Heart left ventricle (tissue), 16 donors: Measurements from ENCODE around the gene MPPE1. TPM values are rescaled to one million over a fixed set of nuclear protein-coding genes. Genes with fewer than 3 reads are reported as not detected.

Experiments used
- ATAC-seq, 4 donors: fragments of 200-7000 bp; cut with Tn5 transposase; one replicate each; pipeline ENCODE4 v1.9.1; 2020 to 2022; ENCODE audit warnings: moderate library complexity in 4 of 4, mild to moderate bottlenecking in 3 of 4, moderate number of reproducible peaks in 1 of 4
- DNase-seq, 5 donors: peaks; one replicate each; pipeline ENCODE4 v3.0.0-alpha.2; 2020
- H3K27ac ChIP-seq, 12 donors: fragments of 200-600 bp; sonication (generic) in 4 of 12; one replicate each; pipeline versions ENCODE4 v1.5.0 to v1.8.0; 2016 to 2022; ENCODE audit warnings: mild to moderate bottlenecking in 2 of 12
- H3K27me3 ChIP-seq, 9 donors: fragments of 200-600 bp; sonication (generic) in 2 of 9; one replicate each; pipeline versions ENCODE4 v1.5.1 to v1.8.0; 2016 to 2022; ENCODE audit warnings: mild to moderate bottlenecking in 3 of 9
- H3K36me3 ChIP-seq, 9 donors: fragments of 200-600 bp; sonication (generic) in 2 of 9; one replicate each; pipeline versions ENCODE4 v1.5.0 to v1.8.0; 2018 to 2022; ENCODE audit warnings: mild to moderate bottlenecking in 2 of 9
- H3K4me1 ChIP-seq, 12 donors: fragments of 200-600 bp; sonication (generic) in 4 of 12; one replicate each; pipeline versions ENCODE4 v1.5.0 to v1.8.0; 2016 to 2022; ENCODE audit warnings: mild to moderate bottlenecking in 3 of 12
- H3K4me3 ChIP-seq, 12 donors: fragments of 200-600 bp; sonication (generic) in 4 of 12; one replicate each; pipeline versions ENCODE4 v1.5.0 to v1.8.0; 2017 to 2022; ENCODE audit warnings: mild to moderate bottlenecking in 9 of 12, moderate library complexity in 4 of 12
- H3K9me3 ChIP-seq, 12 donors: fragments of 200-600 bp; sonication (generic) in 4 of 12; one replicate each; pipeline versions ENCODE4 v1.5.0 to v1.8.0; 2016 to 2022; ENCODE audit warnings: mild to moderate bottlenecking in 1 of 12
- CTCF ChIP-seq, 12 donors: fragments of 200-600 bp; sonication (generic) in 4 of 12; IDR thresholded peaks; one replicate each; pipeline versions ENCODE4 v1.5.0 to v1.8.0; 2018 to 2022; ENCODE audit warnings: antibody characterized with exemption in 12 of 12, mild to moderate bottlenecking in 5 of 12
- POLR2A ChIP-seq, 2 donors: fragments of 450-650 bp; IDR thresholded peaks; one replicate each; pipeline ENCODE4 v1.6.1; 2017; ENCODE audit warnings: antibody characterized with exemption in 2 of 2, mild to moderate bottlenecking in 2 of 2, moderate library complexity in 2 of 2
- WGBS, 4 donors: extraction: QIAGEN DNeasy Blood & Tissue Kit in 2 of 4; methylation state at CpG; one replicate each; pipeline versions ENCODE4 v1.1.5 to v1.1.7; 2013 to 2018; 5-methylcytosine and 5-hydroxymethylcytosine counted together
- intact Hi-C, 10 donors: fragments of 100-400 bp; cut with DNase I; formaldehyde crosslinking; loops; one replicate each; pipeline versions ENCODE4 v1.11.1 to v1.14.2; 2022
- polyA plus RNA-seq, 2 donors: library from polyadenylated mRNA; stranded (reverse); fragments of 200-250 nt; gene quantifications; one replicate each; pipeline ENCODE4 v1.2.3, GENCODE V29; 2013
- total RNA-seq, 9 donors: library from RNA; depleted of rRNA in 2 of 9; stranded (reverse); fragments of >200 nt in 2 of 9; fragmentation: NEBNext Ultra II Directional in 3 of 9; extraction: Animal tissue kit (Norgen Biotek cat#: 25700) in 3 of 9; gene quantifications; one replicate each; pipeline versions ENCODE4 v1.1.0 to v1.2.4, GENCODE V29; 2016 to 2023
- donor health status: ischemic (EF 13 %, LVEDD 7.1; RV severe dilation, severe dysfunction).
- donor health status: healthy with polysubstance abuse.
- donor health status: DM: no; HTN: yes; CAD: no.
- donor health status: DM: no; HTN: no; CAD: no.
- donor health status: ischemic (EF 25% LVEDD 6.9; RV normal size, moderate dysfunction).
- donor health status: ischemic (EF 25% LVEDD 5.7; RV mildly dilated, moderate dysfunction).
- donor health status: healthy.
- donor health status: DM: yes; HTN: yes; CAD: no.
- donor health status: ischemic (EF 35%, LVEDD 5.7; RV mildly dilated, moderate dysfunction).
- donor health status: nonischemic (EF 11% LVEDD 7.7; RV severe dilation, severe dysfunction).
- donor health status: DM: yes; HTN: yes; CAD: no.
- donor health status: PGD.
- donor health status: ischemic (EF 29% LVEDD 5.4; RV normal size, mild dysfunction).
- donor health status: nonischemic (EF 23%, LVEDD 6.1; RV moderate dilation, normal function).

MPPE1 gene
- total and polyA plus RNA-seq, 11 donors: 17.8 to 45.5 (median 29.6) TPM

- ATAC-seq (no peak), DNase-seq (no peak)
- Histone ChIP-seq H3K4me1 (no peaks in the 10 kb centered on the region), H3K36me3 (no peaks in the 10 kb centered on the region), H3K9me3 (no peaks in the 10 kb centered on the region), H3K27me3 (peaks cover 0 to 3% (median 0%) of the 10 kb centered on the region in 9 donors), H3K4me3 (no peak overlapping the region), H3K27ac (no peak overlapping the region)
- no peak for TF ChIP-seq POLR2A (IDR thresholded peaks at IDR 0.05)
- no peak for TF ChIP-seq CTCF (IDR thresholded peaks at IDR 0.05)
- intact Hi-C loops: loop anchor here in 3 of 10 donors (2.0 to 10.0 kb wide), 2 partner anchors 128 to 212 kb away; no protein-coding TSS in a partner anchor
- WGBS, 4 donors: 55 to 58% (median 57%) methylated on average over 10 of the region's 10 CpGs
Measured at GRCh38 chr18:11866329-11866728, 41.8 kb downstream of the MPPE1 start.

- 88 to 93% (median 90%) methylated on average over 11 to 12 of the region's 12 CpGs for WGBS, 4 donors
- H3K4me3 ChIP-seq: no peak overlapping the region
- peaks cover 0 to 3% (median 0%) of the 10 kb centered on the region in 9 donors for H3K27me3 ChIP-seq
- TF ChIP-seq CTCF (IDR thresholded peaks at IDR 0.05) (no peak), POLR2A (IDR thresholded peaks at IDR 0.05) (no peak)
- DNase-seq: no peak
- H3K4me1 ChIP-seq: peaks cover 0 to 4% (median 0%) of the 10 kb centered on the region in 12 donors
- no peaks in the 10 kb centered on the region for H3K36me3 ChIP-seq
- intact Hi-C loops: loop anchor here in 2 of 10 donors (10.0 kb wide), 1 partner anchor 210 kb away; no protein-coding TSS in a partner anchor
- ATAC-seq: no peak
- no peaks in the 10 kb centered on the region for H3K9me3 ChIP-seq
- no peak overlapping the region for H3K27ac ChIP-seq
Measured at GRCh38 chr18:11865071-11865470, 43.0 kb downstream of the MPPE1 start.

DNA sequence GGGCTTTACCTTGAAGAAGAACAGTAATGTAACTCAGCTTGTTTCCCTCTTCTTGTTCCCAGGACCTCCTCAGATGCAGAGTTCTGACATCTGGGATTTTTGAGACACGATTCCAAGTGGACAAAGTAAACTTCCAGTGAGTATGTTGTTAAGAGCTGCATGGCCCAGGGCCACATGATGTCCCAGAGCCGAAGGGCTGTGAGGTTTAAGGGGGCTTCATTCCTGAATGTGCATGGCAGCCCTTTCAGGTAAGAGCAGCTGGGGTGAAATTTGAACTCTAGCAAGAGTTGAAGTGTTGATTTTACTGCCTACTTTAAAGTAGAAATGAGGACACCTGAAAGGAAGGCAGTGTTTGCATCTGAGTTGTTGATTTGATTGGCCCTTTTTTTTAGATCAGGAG lies 43.6 kb downstream of the MPPE1 start:
- 81 to 95% (median 87%) methylated on average over 2 of the region's 2 CpGs for WGBS, 4 donors
- H3K4me3 ChIP-seq: no peak overlapping the region
- TF ChIP-seq POLR2A (IDR thresholded peaks at IDR 0.05): no peak
- TF ChIP-seq CTCF (IDR thresholded peaks at IDR 0.05): no peak
- H3K9me3 ChIP-seq: no peaks in the 10 kb centered on the region
- H3K27me3 ChIP-seq: peaks cover 0 to 3% (median 0%) of the 10 kb centered on the region in 9 donors
- ATAC-seq: no peak
- intact Hi-C loops: loop anchor here in 2 of 10 donors (10.0 kb wide), 1 partner anchor 210 kb away; no protein-coding TSS in a partner anchor
- DNase-seq: no peak
- no peaks in the 10 kb centered on the region for H3K36me3 ChIP-seq
- peaks cover 0 to 10% (median 0%) of the 10 kb centered on the region in 12 donors for H3K4me1 ChIP-seq
- H3K27ac ChIP-seq: no peak overlapping the region

GRCh38 chr18:11862468-11863137 lies 45.5 kb downstream of the MPPE1 start:
- no peak overlapping the region for H3K4me3 ChIP-seq
- TF ChIP-seq CTCF (IDR thresholded peaks at IDR 0.05) (no peak), POLR2A (IDR thresholded peaks at IDR 0.05) (no peak)
- no peaks in the 10 kb centered on the region for H3K27me3 ChIP-seq
- H3K4me1 ChIP-seq: peaks cover 0 to 20% (median 0%) of the 10 kb centered on the region in 12 donors
- no peaks in the 10 kb centered on the region for H3K36me3 ChIP-seq
- WGBS, 4 donors: 65 to 84% (median 74%) methylated on average over 6 of the region's 6 CpGs
- ATAC-seq (no peak), DNase-seq (no peak)
- intact Hi-C loops: loop anchor here in 2 of 10 donors (10.0 kb wide), 1 partner anchor 208 kb away; no protein-coding TSS in a partner anchor
- H3K27ac ChIP-seq: no peak overlapping the region
- no peaks in the 10 kb centered on the region for H3K9me3 ChIP-seq
